HCT116 (cell line): ENCODE data around the gene PPDPF. TPM values are rescaled to one million over a fixed set of nuclear protein-coding genes. Genes with fewer than 3 reads are reported as not detected.

Experiments
- ATAC-seq: fragments of 200-7000 bp; cut with Tn5 transposase; 2 replicates; pipeline ENCODE4 v1.9.1; 2020; ENCODE audit warnings: mild to moderate bottlenecking, moderate library complexity
- BruUV-seq: library from RNA; stranded (reverse); fragments of 400-500 nt; replicated peaks from 2 replicates; lab custom pipeline; 2021; lab: Mats Ljungman, UMichigan
- CTCF ChIA-PET: fragments of 300-600 bp; sonication (Branson Sonifier 250); formaldehyde crosslinking; loops from one replicate; lab custom pipeline; 2021; ENCODE audit warnings: antibody characterized with exemption; lab: Charles Lee
- POLR2A ChIA-PET: fragments of 300-600, 350-600 bp; sonication (Branson Sonifier 250); formaldehyde crosslinking; loops from one replicate; lab custom pipeline; 2021; ENCODE audit warnings: antibody characterized with exemption; lab: Charles Lee
- RAD21 ChIA-PET, 2 experiments: fragments of 300-600 bp; sonication (Branson Sonifier 250); formaldehyde crosslinking; loops; one replicate each; lab custom pipeline; 2023; ENCODE audit warnings: low total read pairs in 2 of 2; ENCODE audit not compliant: uncharacterized antibody in 2 of 2, unreplicated experiment in 2 of 2, low non-redundant PET in 1 of 2; lab: Charles Lee
- DNase-seq: peaks from one replicate; pipeline ENCODE4 v3.0.0-alpha.2; 2010; ENCODE audit warnings: low read depth, low spot score
- H2AFZ ChIP-seq: fragments of 200-600 bp; shearing (Covaris generic), sonication (generic); 2 replicates; pipeline ENCODE4 v1.6.1; 2017; ENCODE audit warnings: low read depth, mixed run types, mixed read lengths, antibody characterized with exemption, low read length; ENCODE audit not compliant: poor library complexity, severe bottlenecking
- H3K27ac ChIP-seq: 2 replicates; pipeline ENCODE4 v1.5.1; 2012; ENCODE audit warnings: low read depth, low read length
- H3K27me3 ChIP-seq: fragments of 200-600 bp; sonication (generic); 2 replicates; pipeline ENCODE4 v1.6.1; 2016; ENCODE audit warnings: mixed run types, low read length, mixed read lengths; ENCODE audit not compliant: insufficient read depth
- H3K36me3 ChIP-seq, 2 experiments: fragments of 200-500 bp in 1 of 2; fragments of 200-600 bp in 1 of 2; sonication (Bioruptor generic) in 1 of 2; sonication (generic) in 1 of 2; 2 replicates each; pipeline versions ENCODE4 v1.5.1 to v1.6.1; 2014 to 2016; ENCODE audit warnings: low read length in 2 of 2, inconsistent platforms in 1 of 2, mixed read lengths in 1 of 2, mixed run types in 1 of 2; ENCODE audit not compliant: insufficient read depth in 2 of 2, control insufficient read depth in 1 of 2
- H3K4me1 ChIP-seq, 2 experiments: fragments of 200-600 bp in 1 of 2; sonication (generic) in 1 of 2; 2 replicates each; pipeline versions ENCODE4 v1.5.1 to v1.6.1; 2012 to 2017; ENCODE audit warnings: low read length in 2 of 2, inconsistent platforms in 1 of 2, mild to moderate bottlenecking in 1 of 2, mixed read lengths in 1 of 2, mixed run types in 1 of 2, moderate library complexity in 1 of 2; ENCODE audit not compliant: insufficient read depth in 2 of 2, control insufficient read depth in 1 of 2
- H3K4me2 ChIP-seq: fragments of 200-600 bp; sonication (generic); 2 replicates; pipeline ENCODE4 v1.6.1; 2017; ENCODE audit warnings: mixed run types, low read length, mixed read lengths
- H3K4me3 ChIP-seq, 2 experiments: fragments of 200-600 bp in 1 of 2; sonication (generic) in 1 of 2; replicated peaks in 1 of 2; 2 replicates each; pipeline ENCODE4 v1.5.1; 2011 to 2016; ENCODE audit warnings: low read length in 2 of 2, control low read depth in 1 of 2, low read depth in 1 of 2, mild to moderate bottlenecking in 1 of 2, mixed read lengths in 1 of 2, mixed run types in 1 of 2
- H3K79me2 ChIP-seq: fragments of 200-600 bp; sonication (generic); 2 replicates; pipeline ENCODE4 v1.6.1; 2017; ENCODE audit warnings: mild to moderate bottlenecking, mixed run types, low read length, moderate library complexity, mixed read lengths; ENCODE audit not compliant: insufficient read depth
- H3K9ac ChIP-seq: fragments of 200-600 bp; sonication (generic); 2 replicates; pipeline ENCODE4 v1.6.1; 2016; ENCODE audit warnings: low read length, mixed read lengths
- H3K9me2 ChIP-seq: fragments of 200-600 bp; sonication (generic), shearing (Covaris generic); 2 replicates; pipeline ENCODE4 v1.6.1; 2017; ENCODE audit warnings: mixed run types, mild to moderate bottlenecking, moderate library complexity; ENCODE audit not compliant: insufficient read depth
- H3K9me3 ChIP-seq, 2 experiments: fragments of 200-500 bp in 1 of 2; fragments of 200-600 bp in 1 of 2; sonication (Bioruptor generic) in 1 of 2; sonication (generic) in 1 of 2; 2 replicates each; pipeline ENCODE4 v1.6.1; 2014 to 2017; ENCODE audit warnings: low read length in 2 of 2, mixed read lengths in 2 of 2, inconsistent platforms in 1 of 2, low read depth in 1 of 2, mild to moderate bottlenecking in 1 of 2, mixed run types in 1 of 2, moderate library complexity in 1 of 2; ENCODE audit not compliant: control insufficient read depth in 1 of 2, insufficient read depth in 1 of 2
- H4K20me1 ChIP-seq: fragments of 200-600 bp; sonication (generic), shearing (Covaris generic); 2 replicates; pipeline ENCODE4 v1.6.1; 2017; ENCODE audit warnings: mixed run types, mild to moderate bottlenecking, moderate library complexity; ENCODE audit not compliant: insufficient read depth
- CEBPB ChIP-seq: IDR thresholded peaks from 2 replicates; pipeline ENCODE4 v1.6.1; 2012; ENCODE audit warnings: low read depth
- CTCF ChIP-seq, 3 experiments: fragments of 200-600 bp in 1 of 3; sonication (generic) in 1 of 3; IDR thresholded peaks in 2 of 3; conservative IDR thresholded peaks in 1 of 3; 2 replicates each; pipeline ENCODE4 v1.5.1; 2012 to 2017; ENCODE audit warnings: low read depth in 2 of 3, low read length in 2 of 3, antibody characterized with exemption in 1 of 3, borderline replicate concordance in 1 of 3, control low read depth in 1 of 3, mild to moderate bottlenecking in 1 of 3, mixed read lengths in 1 of 3, mixed run types in 1 of 3, moderate library complexity in 1 of 3; ENCODE audit not compliant: insufficient read depth in 1 of 3
- EGR1 ChIP-seq: IDR thresholded peaks from 2 replicates; pipeline ENCODE4 v1.6.1; 2012; ENCODE audit warnings: low read depth
- JUND ChIP-seq: IDR thresholded peaks from 2 replicates; pipeline ENCODE4 v1.6.1; 2012
- MAX ChIP-seq: IDR thresholded peaks from 2 replicates; pipeline ENCODE4 v1.6.1; 2012
- POLR2A ChIP-seq: IDR thresholded peaks from 2 replicates; pipeline ENCODE4 v1.7.0; 2011; ENCODE audit warnings: borderline replicate concordance; ENCODE audit not compliant: insufficient read depth, insufficient read length; ENCODE audit errors: extremely low read depth
- POLR2AphosphoS5 ChIP-seq: IDR thresholded peaks from 2 replicates; pipeline ENCODE4 v1.6.1; 2011; ENCODE audit warnings: mild to moderate bottlenecking, low read depth, low read length, moderate library complexity
- SP1 ChIP-seq: IDR thresholded peaks from 2 replicates; pipeline ENCODE4 v1.6.1; 2012; ENCODE audit warnings: low read depth
- SRF ChIP-seq: IDR thresholded peaks from 2 replicates; pipeline ENCODE4 v1.6.1; 2012; ENCODE audit warnings: low read depth
- TCF7L2 ChIP-seq: IDR thresholded peaks from 2 replicates; pipeline ENCODE4 v1.7.0; 2011; ENCODE audit warnings: borderline replicate concordance, inconsistent platforms; ENCODE audit not compliant: insufficient read depth, insufficient read length; ENCODE audit errors: extremely low read depth
- ZFX ChIP-seq: fragments of 450-650 bp; IDR thresholded peaks from 2 replicates; pipeline ENCODE4 v1.6.1; 2017
- ZNF274 ChIP-seq: fragments of 200-500 bp; sonication (Bioruptor generic); IDR thresholded peaks from 2 replicates; pipeline ENCODE4 v1.6.1; 2014; ENCODE audit warnings: mild to moderate bottlenecking, low read depth, low read length, inconsistent platforms
- intact Hi-C: fragments of 100-400 bp; cut with micrococcal nuclease; formaldehyde crosslinking; loops from 2 replicates; pipeline ENCODE4 v1.10.0; 2022
- total RNA-seq: library from RNA; stranded (reverse); gene quantifications from one replicate; pipeline ENCODE4 v1.2.1, GENCODE V29; 2021; ENCODE audit not compliant: unreplicated experiment

PPDPF gene
- total RNA-seq, 1 experiment from 2014 or later: 346 TPM

GRCh38 chr20:63496596-63497120, 23.9 kb upstream of the PPDPF start:
- no TSS peak for BruUV-seq
- H3K9ac ChIP-seq: peak overlapping the region; percentile 78; the same call in 1 of the 2 replicates
- TF ChIP-seq JUND: no peak
- TF ChIP-seq SRF: no peak
- no peak for TF ChIP-seq ZNF274
- TF ChIP-seq MAX: no peak
- TF ChIP-seq POLR2A: no peak
- no peak for TF ChIP-seq CTCF (IDR thresholded peaks at IDR 0.05 in 2 of 3, conservative IDR thresholded peaks at IDR 0.05 in 1 of 3; ENCODE audit: borderline replicate concordance in 1 of 3, insufficient read depth in 1 of 3, low read depth in 2 of 3, low read length in 2 of 3)
- TF ChIP-seq SP1: no peak
- no peak for TF ChIP-seq CEBPB
- no peak for TF ChIP-seq TCF7L2
- no peak for TF ChIP-seq EGR1
- no peak for TF ChIP-seq POLR2AphosphoS5
- no peak for TF ChIP-seq ZFX
- H3K4me2 ChIP-seq: peak overlapping the region; percentile 95
- H2AFZ ChIP-seq: no peak overlapping the region
- intact Hi-C loops: no loop called here
- no peaks in the 10 kb centered on the region for H3K27me3 ChIP-seq
- ChIA-PET CTCF (interaction anchor here (0.6 to 1.2 kb wide), 4 partner anchors 22 to 543 kb away, joined by 3 to 5 read pairs (median 4); partner anchors contain the start of gene PPDPF), RAD21 (interaction anchor here in 1 of 2 experiments (0.7 kb wide), 1 partner anchor 477 kb away, joined by 4 read pairs; no protein-coding TSS in a partner anchor), POLR2A (interaction anchor here (0.8 to 1.7 kb wide), 4 partner anchors 13 to 41 kb away, joined by 3 to 10 read pairs (median 4); partner anchors contain the start of genes PPDPF and PTK6)
- H3K9me2 ChIP-seq: no peaks in the 10 kb centered on the region
- peaks cover 17 to 35% of the 10 kb centered on the region in 2 experiments for H3K4me1 ChIP-seq
- peaks cover 50% of the 10 kb centered on the region for H3K79me2 ChIP-seq
- peaks cover 33 to 54% of the 10 kb centered on the region in 2 experiments for H3K36me3 ChIP-seq
- DNase-seq (no peak), ATAC-seq (no peak)
- no peaks in the 10 kb centered on the region for H3K9me3 ChIP-seq
- no peak overlapping the region for H3K4me3 ChIP-seq
- H4K20me1 ChIP-seq: no peaks in the 10 kb centered on the region
- H3K27ac ChIP-seq: peak overlapping the region; percentile 77
